ENCODE data around the gene TMEM203. TPM values are rescaled to one million over a fixed set of nuclear protein-coding genes. Genes with fewer than 3 reads are reported as not detected.

Gene TMEM203
- 44.9 TPM for total RNA-seq
- long read RNA-seq, transcript TMEM203-201 (1 exons, 1,557 nt): major isoform, 170 of 170 reads
- long read RNA-seq, partial matches to known transcripts: 0 of 170 reads
- long read RNA-seq, other reads (novel, unspliced or antisense): 0 of 170 reads

- ATAC-seq (ENCODE audit: poor library complexity) (peak; percentile 73), DNase-seq (peak; percentile 95)
- intact Hi-C loops (cut with DNase I): no loop called here
Observed at GRCh38 chr9:137205126-137206069, at the start of gene TMEM203, which contains the start of gene NDOR1. TSS of gene TMEM203 (minus strand) at chr9:137205648. CDS start at chr9:137205414, 234 bp downstream. TSS of gene NDOR1 (plus strand) at chr9:137205700. CDS start at chr9:137205778, 78 bp downstream.

- DNase-seq (peak; percentile 97), ATAC-seq (ENCODE audit: poor library complexity) (peak; percentile 92)
- intact Hi-C loops (cut with DNase I): no loop called here
Observed at GRCh38 chr9:137254624-137255447, 49.4 kb upstream of the TMEM203 start, which contains the start of gene NELFB. TSS of gene NELFB (plus strand) at chr9:137255327.

GRCh38 chr9:137253717-137254623, 48.5 kb upstream of the TMEM203 start:
- no peak for ATAC-seq (ENCODE audit: poor library complexity)
- DNase-seq: no peak
- intact Hi-C loops (cut with DNase I): no loop called here

GRCh38 chr9:137252555-137253506, 47.4 kb upstream of the TMEM203 start:
- intact Hi-C loops (cut with DNase I): no loop called here
- ATAC-seq (ENCODE audit: poor library complexity) (no peak), DNase-seq (no peak)

- ATAC-seq (ENCODE audit: poor library complexity) (no peak), DNase-seq (no peak)
- intact Hi-C loops (cut with DNase I): no loop called here
Observed at GRCh38 chr9:137251490-137252268, 46.2 kb upstream of the TMEM203 start.

GRCh38 chr9:137251194-137251461, 45.7 kb upstream of the TMEM203 start, which contains the start of gene STPG3:
TSS of gene STPG3 (plus strand) at chr9:137251286. CDS start at chr9:137251287, 1 bp downstream.
- ATAC-seq (ENCODE audit: poor library complexity) (no peak), DNase-seq (no peak)
- intact Hi-C loops (cut with DNase I): no loop called here

GRCh38 chr9:137250329-137251193, 45.1 kb upstream of the TMEM203 start:
- intact Hi-C loops (cut with DNase I): no loop called here
- DNase-seq: peak; percentile 64
- ATAC-seq (ENCODE audit: poor library complexity): peak; percentile 36

- no peak for ATAC-seq (ENCODE audit: poor library complexity)
- intact Hi-C loops (cut with DNase I): no loop called here
Observed at GRCh38 chr9:137247916-137248175, 42.4 kb upstream of the TMEM203 start.

GRCh38 chr9:137247135-137247915, 41.9 kb upstream of the TMEM203 start:
- ATAC-seq (ENCODE audit: poor library complexity): no peak
- intact Hi-C loops (cut with DNase I): no loop called here

More at GRCh38 chr9:137247916-137248175, 42.4 kb upstream of the TMEM203 start:
- no peak for DNase-seq

GRCh38 chr9:137245450-137246421, 40.3 kb upstream of the TMEM203 start:
- intact Hi-C loops (cut with DNase I): no loop called here

More at GRCh38 chr9:137247135-137247915, 41.9 kb upstream of the TMEM203 start:
- no peak for DNase-seq

GRCh38 chr9:137244486-137245449, 39.3 kb upstream of the TMEM203 start:
- intact Hi-C loops (cut with DNase I): no loop called here
- ATAC-seq (ENCODE audit: poor library complexity) (no peak), DNase-seq (no peak)

More at GRCh38 chr9:137245450-137246421, 40.3 kb upstream of the TMEM203 start:
- DNase-seq (no peak), ATAC-seq (ENCODE audit: poor library complexity) (no peak)

- intact Hi-C loops (cut with DNase I): no loop called here
- no peak for ATAC-seq (ENCODE audit: poor library complexity)
Observed at GRCh38 chr9:137243626-137244485, 38.4 kb upstream of the TMEM203 start.

More at GRCh38 chr9:137243626-137244485, 38.4 kb upstream of the TMEM203 start:
- DNase-seq: no peak
